Retinal pigment epithelial cell (primary cell): ENCODE measurements around the gene CSAG3.
"Not testable (repeated sequence)": the region's sequence is repeated elsewhere in the genome, so short reads cannot be mapped to it uniquely, and the experiment has no call there.

Source experiments
- DNase-seq: peaks from one replicate; pipeline ENCODE4 v3.0.0-alpha.2; 2010; ENCODE audit warnings: low read depth
- H3K4me3 ChIP-seq: 2 replicates; pipeline ENCODE4 v1.5.1; 2011; ENCODE audit warnings: mild to moderate bottlenecking, low read length, control low read depth, moderate library complexity
- TF ChIP-seq, protein P1 (sequence below): conservative IDR thresholded peaks from 2 replicates; pipeline ENCODE4 v1.5.1; 2011; ENCODE audit warnings: low read depth, low read length, control low read depth, inconsistent platforms

The CSAG3 gene

DNA sequence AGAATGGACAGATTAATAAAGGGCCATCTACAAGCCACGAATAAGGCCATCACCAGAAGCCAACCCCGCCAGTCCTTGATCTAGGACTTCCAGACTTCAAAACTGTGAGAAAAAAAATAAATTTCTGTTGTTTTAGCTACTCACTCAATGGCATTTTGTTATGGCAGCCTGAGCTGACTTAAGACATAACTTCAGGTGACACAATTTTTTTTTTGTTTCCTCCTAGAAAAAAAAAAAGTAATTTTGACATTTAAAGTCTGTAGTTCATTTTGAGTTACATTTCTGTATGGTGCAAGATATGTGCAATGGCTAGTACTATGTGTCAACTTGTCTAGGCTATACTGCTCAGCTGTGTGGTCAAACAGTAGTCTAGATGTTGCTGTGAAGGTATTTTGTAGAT is at the start of gene CSAG3:
Gene CSAG3 (plus strand): TSS at position 301 of the 400 bp plus-strand sequence.
- DNase-seq, H3K4me3 ChIP-seq: not testable (repeated sequence)

DNA sequence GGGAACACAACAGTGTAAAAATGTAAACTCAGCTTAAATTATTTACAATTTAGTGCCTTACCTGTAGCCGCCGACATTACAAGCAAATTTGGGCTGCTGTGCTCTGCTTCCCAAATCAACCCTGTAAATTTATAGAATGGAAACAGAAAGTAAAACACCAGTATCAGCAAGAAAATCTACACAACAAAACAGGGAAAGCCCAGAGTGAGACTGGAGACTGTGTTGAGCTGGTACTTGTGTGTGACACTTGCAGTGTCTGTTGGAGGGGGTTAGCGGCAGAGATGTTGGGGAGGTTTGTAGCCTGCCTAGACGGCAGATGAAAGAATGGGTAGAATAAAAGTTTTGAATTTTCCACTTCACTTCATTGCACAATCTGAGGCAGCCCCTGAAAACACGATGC is 45.8 kb upstream of the CSAG3 start:
- DNase-seq = not testable (repeated sequence)

DNA sequence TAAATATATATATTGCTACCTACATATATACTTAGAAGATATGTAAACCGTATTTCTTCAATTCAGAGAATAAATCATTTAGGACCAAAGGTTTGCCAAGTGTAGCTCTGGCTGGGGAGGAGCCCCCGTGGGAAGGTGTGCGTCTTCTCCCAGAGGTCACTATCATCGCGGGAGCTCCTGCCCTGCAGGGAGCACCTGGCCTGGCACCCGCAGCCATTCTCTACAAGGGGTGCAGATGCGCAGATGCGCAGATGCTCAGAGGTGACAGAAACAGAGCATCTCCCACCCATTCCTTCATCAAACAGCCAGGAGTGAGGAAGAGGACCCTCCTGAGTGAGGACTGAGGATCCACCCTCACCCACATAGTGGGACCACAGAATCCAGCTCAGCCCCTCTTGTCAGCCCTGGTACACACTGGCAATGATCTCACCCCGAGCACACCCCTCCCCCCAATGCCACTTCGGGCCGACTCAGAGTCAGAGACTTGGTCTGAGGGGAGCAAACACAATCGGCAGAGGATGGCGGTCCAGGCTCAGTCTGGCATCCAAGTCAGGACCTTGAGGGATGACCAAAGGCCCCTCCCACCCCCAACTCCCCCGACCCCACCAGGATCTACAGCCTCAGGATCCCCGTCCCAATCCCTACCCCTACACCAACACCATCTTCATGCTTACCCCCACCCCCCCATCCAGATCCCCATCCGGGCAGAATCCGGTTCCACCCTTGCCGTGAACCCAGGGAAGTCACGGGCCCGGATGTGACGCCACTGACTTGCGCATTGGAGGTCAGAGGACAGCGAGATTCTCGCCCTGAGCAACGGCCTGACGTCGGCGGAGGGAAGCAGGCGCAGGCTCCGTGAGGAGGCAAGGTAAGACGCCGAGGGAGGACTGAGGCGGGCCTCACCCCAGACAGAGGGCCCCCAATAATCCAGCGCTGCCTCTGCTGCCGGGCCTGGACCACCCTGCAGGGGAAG is 44.9 kb upstream of the CSAG3 start, which contains the start of gene MAGEA2B:
Gene MAGEA2B (plus strand): TSS at position 814 of the 973 bp plus-strand sequence. CDS start 2,479 bp downstream, outside the sequence.
- not testable (repeated sequence) for DNase-seq, H3K4me3 ChIP-seq

More for the DNA sequence above, 45.8 kb upstream of the CSAG3 start:
- H3K4me3 ChIP-seq = not testable (repeated sequence)

DNA sequence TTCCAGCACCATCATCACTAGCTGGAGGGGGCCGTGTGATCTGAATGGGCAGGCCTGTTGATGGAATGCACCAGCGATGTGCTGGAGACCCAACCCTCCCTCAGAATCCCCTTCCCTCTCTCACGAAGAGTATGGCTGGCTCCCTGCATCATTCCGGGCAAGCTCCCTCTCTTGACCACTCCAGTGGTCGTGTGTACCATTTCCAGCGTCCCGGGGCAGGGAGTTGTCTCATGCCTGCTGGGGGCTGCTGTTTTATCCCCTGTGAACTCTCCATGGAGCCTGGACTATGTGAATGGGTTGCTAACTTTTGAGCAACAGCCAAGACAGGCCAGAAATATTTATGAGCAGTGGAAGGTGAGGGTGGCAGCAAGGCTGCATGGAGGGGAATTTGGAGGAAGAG is 33.6 kb upstream of the CSAG3 start:
- no peak overlapping the region for H3K4me3 ChIP-seq
- TF ChIP-seq, protein P1, sequence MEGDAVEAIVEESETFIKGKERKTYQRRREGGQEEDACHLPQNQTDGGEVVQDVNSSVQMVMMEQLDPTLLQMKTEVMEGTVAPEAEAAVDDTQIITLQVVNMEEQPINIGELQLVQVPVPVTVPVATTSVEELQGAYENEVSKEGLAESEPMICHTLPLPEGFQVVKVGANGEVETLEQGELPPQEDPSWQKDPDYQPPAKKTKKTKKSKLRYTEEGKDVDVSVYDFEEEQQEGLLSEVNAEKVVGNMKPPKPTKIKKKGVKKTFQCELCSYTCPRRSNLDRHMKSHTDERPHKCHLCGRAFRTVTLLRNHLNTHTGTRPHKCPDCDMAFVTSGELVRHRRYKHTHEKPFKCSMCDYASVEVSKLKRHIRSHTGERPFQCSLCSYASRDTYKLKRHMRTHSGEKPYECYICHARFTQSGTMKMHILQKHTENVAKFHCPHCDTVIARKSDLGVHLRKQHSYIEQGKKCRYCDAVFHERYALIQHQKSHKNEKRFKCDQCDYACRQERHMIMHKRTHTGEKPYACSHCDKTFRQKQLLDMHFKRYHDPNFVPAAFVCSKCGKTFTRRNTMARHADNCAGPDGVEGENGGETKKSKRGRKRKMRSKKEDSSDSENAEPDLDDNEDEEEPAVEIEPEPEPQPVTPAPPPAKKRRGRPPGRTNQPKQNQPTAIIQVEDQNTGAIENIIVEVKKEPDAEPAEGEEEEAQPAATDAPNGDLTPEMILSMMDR = no peak
- no peak for DNase-seq

DNA sequence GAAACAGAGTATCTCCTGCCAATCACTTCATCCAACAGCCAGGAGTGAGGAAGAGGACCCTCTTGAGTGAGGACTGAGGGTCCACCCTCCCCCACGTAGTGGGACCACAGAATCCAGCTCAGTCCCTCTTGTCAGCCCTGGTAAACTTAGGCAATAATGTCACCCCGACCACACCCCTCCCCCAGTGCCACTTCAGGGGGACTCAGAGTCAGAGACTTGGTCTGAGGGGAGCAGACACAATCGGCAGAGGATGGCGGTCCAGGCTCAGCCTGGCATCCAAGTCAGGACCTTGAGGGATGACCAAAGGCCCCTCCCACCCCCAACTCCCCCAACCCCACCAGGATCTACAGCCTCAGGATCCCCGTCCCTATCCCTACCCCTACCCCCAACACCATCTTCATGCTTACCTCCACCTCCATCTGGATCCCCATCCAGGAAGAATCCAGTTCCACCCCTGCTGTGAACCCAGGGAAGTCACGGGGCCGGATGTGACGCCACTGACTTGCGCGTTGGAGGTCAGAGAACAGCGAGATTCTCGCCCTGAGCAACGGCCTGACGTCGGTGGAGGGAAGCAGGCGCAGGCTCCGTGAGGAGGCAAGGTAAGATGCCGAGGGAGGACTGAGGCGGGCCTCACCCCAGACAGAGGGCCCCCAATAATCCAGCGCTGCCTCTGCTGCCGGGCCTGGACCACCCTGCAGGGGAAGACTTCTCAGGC is 25.6 kb upstream of the CSAG3 start, which contains the start of the genes CSAG1 and MAGEA12:
Gene CSAG1 (minus strand): TSS at position 461 of the 715 bp plus-strand sequence. CDS start 1,261 bp downstream, outside the sequence.
Gene MAGEA12 (plus strand): TSS at position 497 of the 715 bp plus-strand sequence. CDS start 2,405 bp downstream, outside the sequence.
- TF ChIP-seq, protein P1 = no peak
- no peak within 1 kb of the TSS for H3K4me3 ChIP-seq
- no peak for DNase-seq

DNA sequence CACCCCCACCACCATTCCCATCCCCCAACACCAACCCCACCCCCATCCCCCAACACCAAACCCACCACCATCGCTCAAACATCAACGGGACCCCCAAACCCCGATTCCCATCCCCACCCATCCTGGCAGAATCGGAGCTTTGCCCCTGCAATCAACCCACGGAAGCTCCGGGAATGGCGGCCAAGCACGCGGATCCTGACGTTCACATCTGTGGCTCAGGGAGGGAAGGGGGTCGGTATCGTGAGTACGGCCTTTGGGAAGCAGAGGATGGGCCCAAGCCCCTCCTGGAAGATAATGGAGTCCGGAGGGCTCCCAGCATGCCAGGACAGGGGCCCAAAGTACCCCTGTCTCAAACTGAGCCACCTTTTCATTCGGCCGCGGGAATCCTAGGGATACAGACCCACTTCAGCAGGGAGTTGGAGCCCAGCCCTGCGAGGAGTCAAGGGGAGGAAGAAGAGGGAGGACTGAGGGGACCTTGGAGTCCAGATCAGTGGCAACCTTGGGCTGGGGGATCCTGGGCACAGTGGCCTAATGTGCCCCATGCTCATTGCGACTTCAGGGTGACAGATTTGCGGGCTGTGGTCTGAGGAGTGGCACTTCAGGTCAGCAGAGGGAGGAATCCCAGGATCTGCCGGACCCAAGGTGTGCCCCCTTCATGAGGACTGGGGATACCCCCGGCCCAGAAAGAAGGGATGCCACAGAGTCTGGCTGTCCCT is 24.7 kb upstream of the CSAG3 start:
- not testable (repeated sequence) for H3K4me3 ChIP-seq, DNase-seq

DNA sequence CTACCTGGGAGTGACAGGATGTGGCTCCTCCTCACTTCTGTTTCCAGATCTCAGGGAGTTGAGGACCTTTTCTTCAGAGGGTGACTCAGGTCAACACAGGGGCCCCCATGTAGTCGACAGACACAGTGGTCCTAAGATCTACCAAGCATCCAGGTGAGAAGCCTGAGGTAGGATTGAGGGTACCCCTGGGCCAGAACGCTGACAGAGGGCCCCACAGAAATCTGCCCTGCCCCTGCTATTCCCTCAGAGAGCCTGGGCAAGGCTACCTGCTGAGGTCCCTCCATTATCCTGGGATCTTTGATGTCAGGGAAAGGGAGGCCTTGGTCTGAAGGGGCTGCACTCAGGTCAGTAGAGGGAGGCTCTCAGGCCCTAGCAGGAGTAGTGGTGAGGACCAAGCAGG is 23.9 kb upstream of the CSAG3 start:
- H3K4me3 ChIP-seq = no peak overlapping the region
- DNase-seq = no peak
- TF ChIP-seq, protein P1 = no peak

DNA sequence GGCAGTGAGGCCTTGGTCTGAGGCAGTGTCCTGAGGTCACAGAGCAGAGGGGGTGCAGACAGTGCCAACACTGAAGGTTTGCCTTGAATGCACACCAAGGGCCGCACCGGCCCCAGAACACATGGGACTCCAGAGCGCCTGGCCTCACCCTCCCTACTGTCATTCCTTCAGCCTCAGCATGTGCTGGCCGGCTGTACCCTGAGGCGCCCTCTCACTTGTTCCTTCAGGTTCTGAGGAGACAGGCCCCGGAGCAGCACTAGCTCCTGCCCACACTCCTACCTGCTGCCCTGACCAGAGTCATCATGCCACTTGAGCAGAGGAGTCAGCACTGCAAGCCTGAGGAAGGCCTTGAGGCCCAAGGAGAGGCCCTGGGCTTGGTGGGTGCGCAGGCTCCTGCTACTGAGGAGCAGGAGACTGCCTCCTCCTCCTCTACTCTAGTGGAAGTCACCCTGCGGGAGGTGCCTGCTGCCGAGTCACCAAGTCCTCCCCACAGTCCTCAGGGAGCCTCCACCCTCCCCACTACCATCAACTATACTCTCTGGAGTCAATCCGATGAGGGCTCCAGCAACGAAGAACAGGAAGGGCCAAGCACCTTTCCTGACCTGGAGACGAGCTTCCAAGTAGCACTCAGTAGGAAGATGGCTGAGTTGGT is 23.0 kb upstream of the CSAG3 start:
- TF ChIP-seq, protein P1 = no peak
- DNase-seq = no peak
- no peak overlapping the region for H3K4me3 ChIP-seq

DNA sequence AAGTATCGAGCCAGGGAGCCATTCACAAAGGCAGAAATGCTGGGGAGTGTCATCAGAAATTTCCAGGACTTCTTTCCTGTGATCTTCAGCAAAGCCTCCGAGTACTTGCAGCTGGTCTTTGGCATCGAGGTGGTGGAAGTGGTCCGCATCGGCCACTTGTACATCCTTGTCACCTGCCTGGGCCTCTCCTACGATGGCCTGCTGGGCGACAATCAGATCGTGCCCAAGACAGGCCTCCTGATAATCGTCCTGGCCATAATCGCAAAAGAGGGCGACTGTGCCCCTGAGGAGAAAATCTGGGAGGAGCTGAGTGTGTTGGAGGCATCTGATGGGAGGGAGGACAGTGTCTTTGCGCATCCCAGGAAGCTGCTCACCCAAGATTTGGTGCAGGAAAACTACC is 22.5 kb upstream of the CSAG3 start:
- DNase-seq, H3K4me3 ChIP-seq: not testable (repeated sequence)
